Activated CD4-positive, alpha-beta T cell treated with anti-CD3 and anti-CD28 coated beads, Interleukin-2, amount 50 U/mL, for 4 hours (primary cell): Measurements from ENCODE around the gene SLC22A14.
"Not testable (repeated sequence)": the region's sequence is repeated elsewhere in the genome, so short reads cannot be mapped to it uniquely, and the experiment has no call there.

Experiments used
- DNase-seq, 2 experiments: peaks; one replicate each; pipeline ENCODE4 v3.0.0-alpha.2; 2020

The SLC22A14 gene

GRCh38 chr3:38281895-38282686 is at the start of gene SLC22A14:
Gene SLC22A14 (plus strand): TSS chr3:38282294. CDS start chr3:38306027, 23,733 bp downstream.
- DNase-seq = no peak

- no peak for DNase-seq
Observed at GRCh38 chr3:38232701-38233100, 49.4 kb upstream of the SLC22A14 start.

DNA sequence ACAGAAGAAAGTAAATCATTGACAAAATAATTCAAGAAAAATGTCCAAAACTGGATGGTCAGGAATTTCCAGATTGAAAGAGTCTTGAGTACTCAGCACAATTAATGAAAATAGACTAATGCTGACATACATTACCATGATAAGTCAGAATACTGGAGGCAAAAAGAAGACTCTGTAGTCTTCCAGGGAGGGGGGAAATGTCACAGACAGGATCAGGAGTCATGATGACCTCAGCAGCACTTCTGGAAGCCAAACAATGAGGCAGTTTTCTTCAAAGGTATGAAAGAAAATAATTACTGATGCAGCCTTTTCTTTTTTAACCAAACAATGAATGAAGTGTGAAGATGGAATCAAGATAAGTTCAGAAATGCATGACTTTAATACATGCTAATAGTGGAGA is 46.6 kb upstream of the SLC22A14 start:
- no peak for DNase-seq

DNA sequence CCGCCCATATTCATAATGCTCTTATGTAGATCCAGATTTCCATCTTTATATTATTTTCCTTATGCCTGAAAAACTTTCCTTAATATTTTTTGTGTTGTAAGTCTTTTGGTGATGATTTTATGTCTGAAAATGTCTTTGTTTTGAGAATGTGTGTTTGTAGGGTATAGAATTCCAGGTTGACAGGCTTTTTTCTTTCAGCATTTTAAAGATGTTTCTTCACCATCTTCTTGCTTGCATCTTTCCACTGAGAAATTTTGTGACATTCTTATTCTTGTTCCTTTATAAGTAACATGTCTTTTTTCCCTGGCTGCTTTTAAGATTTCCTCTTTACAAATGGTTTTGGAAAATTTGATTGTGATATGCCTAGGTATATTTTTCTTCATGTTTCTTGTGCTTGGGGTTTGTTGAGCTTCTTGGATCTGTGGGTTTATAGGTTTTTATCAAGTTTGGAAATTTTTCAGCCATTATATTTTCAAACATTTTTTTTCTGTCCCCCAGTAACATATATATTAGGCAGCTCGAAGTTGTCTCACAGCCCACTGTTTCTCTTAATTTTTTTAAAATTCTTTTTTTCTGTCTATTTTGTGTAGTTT is 43.6 kb upstream of the SLC22A14 start:
- DNase-seq = no peak

DNA sequence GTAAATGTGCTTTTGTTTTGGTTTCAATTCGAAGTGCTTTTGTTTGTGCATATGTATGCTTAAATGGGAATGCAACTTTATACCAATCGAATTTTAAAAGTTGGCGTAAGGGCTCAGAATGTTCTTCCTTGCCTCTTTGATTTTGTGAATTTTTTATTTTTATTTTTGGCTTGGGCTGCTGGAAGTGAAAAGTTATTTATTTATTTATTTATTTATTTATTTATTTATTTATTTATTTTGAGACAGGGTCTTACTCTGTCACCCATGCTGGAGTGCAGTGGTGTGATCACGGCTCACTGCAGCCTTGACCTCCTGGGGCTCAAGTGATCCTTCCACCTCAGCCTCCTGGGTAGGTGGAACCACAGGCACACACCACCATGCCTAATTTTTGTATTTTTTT is 39.3 kb upstream of the SLC22A14 start:
- DNase-seq = not testable (repeated sequence)

DNA sequence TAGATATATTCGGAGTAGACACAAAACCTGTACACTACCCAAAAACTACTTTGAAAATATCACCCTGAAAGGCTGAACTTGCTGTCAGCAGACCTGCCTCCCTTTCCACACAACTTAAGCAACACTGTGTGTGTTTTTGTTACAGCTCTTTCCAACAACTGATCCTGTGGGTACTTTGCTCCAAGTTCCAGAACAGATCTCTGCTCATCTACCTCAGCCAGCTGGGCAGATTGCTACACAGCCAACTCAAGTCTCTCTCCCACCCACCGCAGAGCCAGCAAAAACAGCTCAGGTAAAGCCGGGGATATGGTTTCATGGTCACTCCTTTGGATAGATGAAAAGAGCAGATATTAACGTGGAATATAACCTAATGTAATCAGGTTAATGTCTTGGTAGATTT is 36.2 kb upstream of the SLC22A14 start:
- DNase-seq = no peak

- DNase-seq = no peak
Observed at GRCh38 chr3:38247366-38248035, 34.6 kb upstream of the SLC22A14 start.

DNA sequence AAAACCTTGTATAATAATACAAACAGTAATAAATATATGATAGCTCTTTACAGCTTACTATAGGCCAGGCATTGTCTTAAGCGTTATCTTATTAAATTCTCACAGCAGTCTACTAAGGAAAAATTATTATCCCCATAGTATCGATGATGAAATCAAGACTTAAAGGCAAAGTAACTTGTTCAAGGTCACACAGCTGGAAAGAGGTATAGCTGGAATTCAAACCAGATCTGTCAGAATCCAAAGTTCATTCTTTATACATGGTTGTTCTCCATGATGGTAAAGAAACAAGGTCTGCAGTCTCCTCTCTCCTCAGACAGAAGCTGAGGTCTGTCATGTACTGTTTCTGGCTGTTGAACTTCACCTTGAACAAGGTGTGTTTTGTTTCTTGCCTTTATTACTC is 31.9 kb upstream of the SLC22A14 start:
- DNase-seq = no peak

DNA sequence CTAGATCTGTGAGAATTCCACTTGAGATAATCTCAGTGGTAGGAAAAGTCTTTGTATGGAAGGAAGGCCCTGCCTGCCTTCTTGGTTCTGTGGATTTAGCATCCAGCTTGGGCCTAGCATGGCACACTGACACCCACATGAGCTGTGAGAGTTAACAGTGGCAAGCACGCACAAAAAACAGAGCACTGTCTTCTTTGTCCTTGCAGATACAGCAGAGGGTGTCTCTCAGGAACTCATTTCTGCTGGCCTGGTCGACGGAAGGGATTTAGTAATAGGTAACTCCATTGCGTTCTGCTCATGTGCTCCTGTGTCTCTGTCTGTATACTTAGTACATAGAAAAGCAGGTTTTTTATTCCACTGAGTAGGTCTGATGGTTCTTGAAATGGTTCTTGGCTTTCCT is 30.9 kb upstream of the SLC22A14 start:
- no peak for DNase-seq

DNA sequence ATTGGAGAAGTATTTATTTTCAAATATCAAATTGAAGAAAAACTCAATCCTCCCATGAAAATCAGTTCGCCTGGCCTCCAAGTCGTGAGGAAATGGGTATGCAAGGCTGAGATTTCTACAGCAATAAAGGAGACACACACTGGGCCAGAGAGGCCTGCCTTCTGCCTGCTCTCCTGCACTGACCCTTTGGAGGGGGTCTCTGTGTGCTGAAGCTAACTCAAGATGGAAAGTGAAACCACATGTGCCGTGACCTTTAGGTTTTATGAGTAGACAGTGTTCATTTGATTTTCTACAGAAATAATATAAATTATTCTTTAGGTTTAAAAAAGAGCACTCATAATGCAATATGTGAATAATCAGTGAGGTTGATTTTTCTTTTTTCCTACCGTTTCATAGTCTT is 28.4 kb upstream of the SLC22A14 start:
- no peak for DNase-seq

DNA sequence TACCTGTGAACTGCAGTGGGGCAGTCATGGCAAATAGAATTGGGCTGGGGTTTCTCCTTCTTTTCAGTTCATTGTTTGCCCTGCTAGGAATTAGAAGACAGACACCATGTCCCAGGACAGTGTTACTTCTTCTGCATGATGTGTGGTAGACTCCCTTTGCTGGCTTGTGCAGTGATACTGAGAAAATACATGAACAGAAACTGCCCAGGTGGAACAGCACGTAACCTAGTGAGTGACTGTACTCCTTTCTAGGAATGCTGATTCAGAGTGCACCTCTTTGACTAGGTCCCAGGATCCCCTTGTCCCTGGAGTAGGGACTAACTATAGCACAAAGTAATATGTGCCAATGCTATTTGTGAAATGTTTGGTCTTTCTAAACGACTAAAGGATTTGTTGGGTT is 27.2 kb upstream of the SLC22A14 start:
- DNase-seq = no peak

DNA sequence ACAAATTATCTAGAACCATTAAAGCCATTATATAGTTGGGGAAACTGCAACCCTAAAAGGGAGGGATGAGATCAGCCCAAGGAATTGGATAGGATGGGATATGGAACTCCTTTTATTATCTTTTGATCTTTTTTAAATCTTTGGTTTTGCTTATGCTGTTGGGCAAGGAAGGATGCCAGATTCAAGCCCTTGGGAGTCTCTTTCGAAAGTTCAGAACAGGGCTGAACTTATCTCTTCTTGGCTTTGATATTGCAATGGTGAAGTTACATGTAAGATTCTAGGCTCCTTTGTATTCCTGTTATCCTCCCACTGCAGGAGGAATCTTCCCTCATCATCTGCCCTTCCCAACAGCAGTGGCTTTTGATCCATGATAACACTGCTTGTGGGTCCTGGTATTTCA is 26.5 kb upstream of the SLC22A14 start:
- no peak for DNase-seq

GRCh38 chr3:38257583-38257982 is 24.5 kb upstream of the SLC22A14 start:
- DNase-seq = no peak

- no peak for DNase-seq
Observed at GRCh38 chr3:38260474-38260873, 21.6 kb upstream of the SLC22A14 start.

DNA sequence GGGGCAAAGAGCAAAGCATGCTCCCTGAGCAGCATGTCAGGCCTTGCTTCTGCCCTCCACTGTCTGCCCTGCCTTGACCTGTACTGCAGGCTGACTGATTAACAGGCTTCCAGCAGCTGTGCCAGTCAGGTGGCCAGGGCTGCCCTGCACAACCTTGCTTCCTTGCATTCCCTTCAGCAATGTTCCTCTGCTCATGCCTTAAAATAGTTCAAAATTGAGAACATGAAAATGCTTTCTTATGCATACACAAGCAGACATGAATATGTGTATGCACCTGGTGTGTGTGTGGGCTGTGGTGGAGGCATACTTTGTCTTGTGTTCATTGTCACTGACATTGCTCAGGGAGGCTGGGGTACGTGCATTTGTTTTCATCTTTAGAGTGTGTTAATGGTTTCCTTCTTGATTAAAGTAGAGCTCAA is 17.7 kb upstream of the SLC22A14 start:
- no peak for DNase-seq

GRCh38 chr3:38264779-38265178 is 17.3 kb upstream of the SLC22A14 start:
- no peak for DNase-seq

GRCh38 chr3:38265604-38266307 is 16.3 kb upstream of the SLC22A14 start, which contains the start of gene SLC22A13:
Gene SLC22A13 (plus strand): TSS chr3:38265812. CDS start chr3:38265861, 49 bp downstream.
- DNase-seq = no peak

- no peak for DNase-seq
Observed at GRCh38 chr3:38266810-38267209, 15.3 kb upstream of the SLC22A14 start.

GRCh38 chr3:38267662-38268061 is 14.4 kb upstream of the SLC22A14 start:
- DNase-seq = no peak

DNA sequence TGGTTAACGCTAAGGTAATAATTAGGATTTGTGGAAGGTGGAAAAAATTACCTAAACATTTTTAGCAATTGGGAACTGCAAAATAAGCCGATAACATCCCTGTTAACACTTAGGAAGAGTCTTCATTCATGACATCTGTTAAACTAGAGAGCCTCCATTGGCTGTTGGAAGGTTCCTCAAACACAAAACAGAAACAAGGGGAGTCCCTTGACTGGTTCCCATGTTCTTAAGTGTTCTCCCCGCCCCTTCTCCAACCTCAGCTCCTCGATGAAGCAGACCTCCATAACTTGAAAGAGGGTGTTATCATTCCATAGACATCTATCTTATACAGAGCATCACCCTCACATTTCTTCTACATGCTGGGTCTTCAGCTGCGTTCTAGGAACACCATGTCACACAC is 14.0 kb upstream of the SLC22A14 start:
- DNase-seq = no peak

DNA sequence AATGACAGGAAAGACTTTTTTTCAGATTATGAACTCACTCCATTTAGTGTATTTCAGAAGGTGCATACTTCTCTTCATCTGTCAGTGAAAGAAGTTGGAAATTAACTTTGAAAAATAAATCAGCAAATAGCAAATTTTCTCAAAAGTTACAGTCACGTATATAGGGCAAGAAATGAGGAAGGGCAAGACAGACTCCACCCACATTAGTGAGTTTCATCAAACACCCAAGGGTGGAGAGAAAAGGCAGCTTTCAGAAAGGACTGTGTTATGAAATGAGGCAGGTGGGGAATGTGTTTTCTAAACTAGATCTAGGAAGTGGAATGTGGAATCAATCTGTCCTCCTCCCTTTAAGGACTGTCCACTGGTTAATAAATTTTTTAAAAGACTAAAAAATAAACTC is 13.6 kb upstream of the SLC22A14 start:
- DNase-seq = no peak

DNA sequence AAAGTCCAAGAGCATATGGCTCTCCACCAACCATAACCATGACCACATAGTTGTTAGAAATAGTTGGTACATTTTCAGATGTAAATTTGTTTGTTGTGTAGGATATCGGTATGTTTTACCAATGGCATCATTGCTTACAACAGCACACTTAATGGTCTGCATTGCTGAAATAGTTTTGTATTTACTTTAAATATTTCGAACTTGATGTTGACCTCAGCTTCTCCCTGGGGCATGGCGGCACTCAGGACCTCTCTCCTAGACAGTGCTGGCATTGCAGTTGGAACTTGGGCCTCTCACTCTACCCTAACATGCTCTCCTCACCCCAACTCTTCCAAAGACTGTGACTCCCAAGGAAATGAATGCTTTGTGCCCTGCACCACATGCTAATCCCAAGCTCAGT is 11.5 kb upstream of the SLC22A14 start:
- DNase-seq = no peak

DNA sequence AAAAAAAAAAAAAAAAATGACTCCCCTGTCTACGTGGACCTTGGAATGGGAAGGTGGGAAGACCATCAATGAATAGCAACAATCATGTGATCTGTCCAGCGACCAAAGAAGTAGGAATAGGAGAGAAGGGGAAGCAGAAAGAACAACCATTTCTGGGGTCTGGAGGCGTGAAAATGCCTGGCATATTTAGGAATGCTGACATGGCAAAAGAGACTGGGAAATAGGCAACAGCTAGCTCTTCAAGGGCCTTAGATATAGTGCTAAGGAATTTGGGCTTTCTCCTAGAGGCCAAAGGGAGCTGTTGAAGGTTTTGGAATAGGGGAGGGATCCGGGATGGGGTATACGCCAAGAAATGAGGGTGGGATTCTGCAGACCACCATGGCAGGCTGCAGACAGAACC is 10.5 kb upstream of the SLC22A14 start:
- no peak for DNase-seq
